Suprapubic skin (tissue), 4 donors: ENCODE results near the gene GRWD1. TPM values are rescaled to one million over a fixed set of nuclear protein-coding genes. Genes with fewer than 3 reads are reported as not detected.

Experiments
- DNase-seq, 2 donors: peaks; one replicate each; pipeline ENCODE4 v3.0.0-alpha.2; 2019; ENCODE audit warnings: low spot score in 2 of 2
- H3K27ac ChIP-seq: fragments of 200-600 bp; sonication (generic); one replicate; pipeline ENCODE4 v1.5.1; 2019
- H3K27me3 ChIP-seq: fragments of 200-600 bp; sonication (generic); one replicate; pipeline ENCODE4 v1.5.1; 2019
- H3K36me3 ChIP-seq: fragments of 200-600 bp; sonication (generic); one replicate; pipeline ENCODE4 v1.5.1; 2019
- H3K4me1 ChIP-seq: fragments of 200-600 bp; sonication (generic); one replicate; pipeline ENCODE4 v1.5.1; 2019
- H3K4me3 ChIP-seq: fragments of 200-600 bp; sonication (generic); one replicate; pipeline ENCODE4 v1.5.1; 2019; ENCODE audit warnings: mild to moderate bottlenecking
- H3K9me3 ChIP-seq: fragments of 200-600 bp; sonication (generic); one replicate; pipeline ENCODE4 v1.5.1; 2019
- EP300 ChIP-seq: sonication (generic); formaldehyde crosslinking; IDR thresholded peaks from one replicate; pipeline ENCODE4 v1.6.1; 2017; ENCODE audit warnings: antibody characterized with exemption
- POLR2A ChIP-seq, 2 donors: fragments of 450-650 bp; IDR thresholded peaks; one replicate each; pipeline ENCODE4 v1.6.1; 2017; ENCODE audit warnings: antibody characterized with exemption in 2 of 2, mild to moderate bottlenecking in 2 of 2, moderate library complexity in 2 of 2
- POLR2AphosphoS5 ChIP-seq, 3 donors: sonication (generic); formaldehyde crosslinking; IDR thresholded peaks; one replicate each; pipeline ENCODE4 v1.6.1; 2017; ENCODE audit warnings: antibody characterized with exemption in 3 of 3
- WGBS: methylation state at CpG from one replicate; pipeline ENCODE4 v1.1.5; 2018; 5-methylcytosine and 5-hydroxymethylcytosine counted together
- total RNA-seq, 4 donors: library from RNA; depleted of rRNA; stranded (reverse); fragments of >200 nt; gene quantifications; one replicate each; pipeline ENCODE4 v1.1.0, GENCODE V29; 2016
- TF ChIP-seq, protein P1 (sequence below), 2 donors: fragments of 200-600 bp in 1 of 2; fragments of 450-650 bp in 1 of 2; sonication (generic) in 1 of 2; IDR thresholded peaks; one replicate each; pipeline ENCODE4 v1.5.1; 2016 to 2019; ENCODE audit warnings: antibody characterized with exemption in 2 of 2, mild to moderate bottlenecking in 1 of 2, moderate library complexity in 1 of 2

The GRWD1 gene
- total RNA-seq, 4 donors from 2014 or later = 24.5 to 53.4 (median 40.1) TPM

DNA sequence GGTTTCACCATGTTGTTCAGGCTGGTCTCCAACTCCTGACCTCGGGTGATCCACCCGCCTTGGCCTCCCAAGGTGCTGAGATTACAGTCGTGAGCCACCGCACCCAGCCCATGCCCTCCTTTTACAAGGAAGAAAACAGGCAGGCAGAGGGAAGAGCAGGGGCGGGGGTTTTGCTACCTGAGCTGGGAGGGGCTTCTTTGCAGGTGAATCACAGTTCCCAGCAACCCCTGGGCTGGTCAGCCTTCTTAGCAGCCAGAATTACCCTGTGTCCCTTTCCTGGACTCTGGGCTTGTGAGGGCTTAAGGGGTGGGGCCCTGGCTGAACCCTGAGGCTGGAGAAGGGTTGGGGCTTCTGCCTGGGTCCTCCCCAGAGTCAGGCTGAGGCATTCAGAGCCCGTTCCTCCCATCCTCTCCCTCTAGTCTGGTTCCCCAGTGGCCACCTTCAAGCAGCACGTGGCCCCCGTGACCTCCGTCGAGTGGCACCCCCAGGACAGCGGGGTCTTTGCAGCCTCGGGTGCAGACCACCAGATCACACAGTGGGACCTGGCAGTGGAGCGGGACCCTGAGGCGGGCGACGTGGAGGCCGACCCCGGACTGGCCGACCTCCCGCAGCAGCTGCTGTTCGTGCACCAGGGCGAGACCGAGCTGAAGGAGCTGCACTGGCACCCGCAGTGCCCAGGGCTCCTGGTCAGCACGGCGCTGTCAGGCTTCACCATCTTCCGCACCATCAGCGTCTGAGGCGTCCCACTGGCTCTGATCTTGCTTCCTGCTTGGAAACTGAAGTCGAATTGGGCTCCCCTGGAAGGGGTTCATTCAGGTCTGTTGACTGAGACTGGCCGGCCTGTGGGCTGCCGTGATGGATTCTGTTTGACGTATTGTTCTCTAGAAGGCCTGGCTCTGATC, 6.8 kb downstream of the GRWD1 start:
- H3K4me1 ChIP-seq = peaks cover 2% of the 10 kb centered on the region
- no peaks in the 10 kb centered on the region for H3K9me3 ChIP-seq
- no peak for TF ChIP-seq EP300
- TF ChIP-seq POLR2A (IDR thresholded peaks at IDR 0.05) = no peak
- TF ChIP-seq POLR2AphosphoS5 (IDR thresholded peaks at IDR 0.05) = no peak
- TF ChIP-seq, protein P1, sequence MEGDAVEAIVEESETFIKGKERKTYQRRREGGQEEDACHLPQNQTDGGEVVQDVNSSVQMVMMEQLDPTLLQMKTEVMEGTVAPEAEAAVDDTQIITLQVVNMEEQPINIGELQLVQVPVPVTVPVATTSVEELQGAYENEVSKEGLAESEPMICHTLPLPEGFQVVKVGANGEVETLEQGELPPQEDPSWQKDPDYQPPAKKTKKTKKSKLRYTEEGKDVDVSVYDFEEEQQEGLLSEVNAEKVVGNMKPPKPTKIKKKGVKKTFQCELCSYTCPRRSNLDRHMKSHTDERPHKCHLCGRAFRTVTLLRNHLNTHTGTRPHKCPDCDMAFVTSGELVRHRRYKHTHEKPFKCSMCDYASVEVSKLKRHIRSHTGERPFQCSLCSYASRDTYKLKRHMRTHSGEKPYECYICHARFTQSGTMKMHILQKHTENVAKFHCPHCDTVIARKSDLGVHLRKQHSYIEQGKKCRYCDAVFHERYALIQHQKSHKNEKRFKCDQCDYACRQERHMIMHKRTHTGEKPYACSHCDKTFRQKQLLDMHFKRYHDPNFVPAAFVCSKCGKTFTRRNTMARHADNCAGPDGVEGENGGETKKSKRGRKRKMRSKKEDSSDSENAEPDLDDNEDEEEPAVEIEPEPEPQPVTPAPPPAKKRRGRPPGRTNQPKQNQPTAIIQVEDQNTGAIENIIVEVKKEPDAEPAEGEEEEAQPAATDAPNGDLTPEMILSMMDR (IDR thresholded peaks at IDR 0.05) = no peak
- no peaks in the 10 kb centered on the region for H3K27me3 ChIP-seq
- no peak overlapping the region for H3K4me3 ChIP-seq
- DNase-seq = no peak
- H3K27ac ChIP-seq = no peak overlapping the region
- H3K36me3 ChIP-seq = peaks cover 85% of the 10 kb centered on the region
- 87% methylated on average over 30 of the region's 33 CpGs for WGBS

DNA sequence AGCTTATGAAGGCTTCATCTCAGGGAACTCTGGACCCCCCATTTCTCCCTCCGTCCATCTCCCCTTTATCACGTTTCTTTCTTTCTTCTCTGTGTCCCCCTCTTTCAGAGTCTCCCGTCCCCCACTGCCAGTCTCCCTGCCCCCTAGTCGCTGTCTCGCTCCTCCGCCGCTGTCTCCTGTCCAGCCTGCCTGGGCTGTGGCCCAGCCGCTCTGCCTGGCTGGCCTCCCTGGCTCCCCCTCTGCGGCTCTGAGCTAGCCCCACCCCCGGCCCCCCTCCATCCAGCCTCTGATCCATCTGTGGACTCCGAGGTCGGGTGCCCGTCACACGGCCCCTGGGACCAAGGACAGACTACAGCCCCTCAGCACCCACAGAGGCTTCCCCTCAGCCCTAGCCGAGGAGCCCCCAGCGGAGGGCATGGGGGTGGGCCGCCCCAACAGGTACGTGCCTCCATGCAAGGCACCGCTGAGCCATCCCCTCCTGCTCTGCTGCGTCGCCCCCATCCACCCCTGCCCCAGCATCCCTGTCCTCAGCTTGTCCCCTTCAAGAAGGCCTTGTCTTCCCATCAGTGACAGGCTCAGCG, 8.5 kb downstream of the GRWD1 start:
- Histone ChIP-seq H3K27me3 (no peaks in the 10 kb centered on the region), H3K9me3 (no peaks in the 10 kb centered on the region), H3K4me1 (no peaks in the 10 kb centered on the region), H3K27ac (no peak overlapping the region), H3K36me3 (peaks cover 71% of the 10 kb centered on the region), H3K4me3 (no peak overlapping the region)
- 88% methylated on average over 22 of the region's 22 CpGs for WGBS
- peak in 1 of 2 donors; percentile 64 for DNase-seq
- no peak for TF ChIP-seq POLR2A (IDR thresholded peaks at IDR 0.05)
- TF ChIP-seq, protein P1 (IDR thresholded peaks at IDR 0.05) = no peak
- TF ChIP-seq EP300 = no peak

DNA sequence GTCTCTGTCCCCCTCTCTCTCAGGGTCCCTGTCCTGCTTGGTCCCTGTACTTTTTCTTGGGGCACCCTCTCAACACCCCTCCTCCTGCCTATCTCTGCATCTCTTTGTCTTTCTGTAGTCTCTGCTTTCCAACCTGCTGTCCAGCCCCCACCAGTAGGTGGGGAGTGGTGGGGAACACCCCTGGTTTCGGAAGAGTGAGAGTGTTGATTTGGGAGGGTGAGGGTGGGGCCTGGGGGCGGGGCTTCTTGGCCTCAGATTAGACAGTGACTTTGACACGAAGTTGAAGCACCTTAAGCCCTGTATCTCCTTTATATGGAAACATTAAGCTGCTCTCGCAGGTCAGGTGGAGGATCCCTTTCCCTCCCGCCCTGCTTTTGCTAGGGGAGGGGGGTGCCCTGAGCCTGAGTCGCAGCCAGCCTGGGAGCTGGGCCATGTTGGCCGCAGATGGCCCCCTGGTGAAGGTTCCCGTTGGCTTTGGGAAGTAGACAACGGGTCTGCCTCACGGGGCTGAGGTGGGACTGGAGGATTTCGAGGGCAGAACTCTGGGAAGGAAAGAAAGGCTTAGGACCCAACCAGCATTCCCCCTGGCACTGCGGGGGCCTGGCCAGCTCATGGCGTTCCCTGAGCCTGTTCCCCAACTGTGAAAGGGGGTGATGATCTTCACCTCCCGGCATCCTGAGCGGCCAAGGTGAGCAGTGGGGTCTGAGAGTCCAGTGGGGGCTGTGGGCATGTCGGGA, 9.6 kb downstream of the GRWD1 start, which contains the start of gene KCNJ14:
Gene KCNJ14 (plus strand): TSS at position 404 of the 737 bp plus-strand sequence. CDS start 6,151 bp downstream, outside the sequence.
- Histone ChIP-seq H3K27me3 (no peaks in the 10 kb centered on the region), H3K27ac (no peak within 1 kb of the TSS), H3K4me1 (no peaks in the 10 kb centered on the region), H3K36me3 (peaks cover 60% of the 10 kb centered on the region), H3K4me3 (no peak within 1 kb of the TSS), H3K9me3 (no peaks in the 10 kb centered on the region)
- DNase-seq = no peak
- 74% methylated on average over 6 of the region's 16 CpGs for WGBS
- TF ChIP-seq, protein P1 (IDR thresholded peaks at IDR 0.05) = no peak
- no peak for TF ChIP-seq POLR2AphosphoS5 (IDR thresholded peaks at IDR 0.05)
- TF ChIP-seq POLR2A (IDR thresholded peaks at IDR 0.05) = no peak
- no peak for TF ChIP-seq EP300

DNA sequence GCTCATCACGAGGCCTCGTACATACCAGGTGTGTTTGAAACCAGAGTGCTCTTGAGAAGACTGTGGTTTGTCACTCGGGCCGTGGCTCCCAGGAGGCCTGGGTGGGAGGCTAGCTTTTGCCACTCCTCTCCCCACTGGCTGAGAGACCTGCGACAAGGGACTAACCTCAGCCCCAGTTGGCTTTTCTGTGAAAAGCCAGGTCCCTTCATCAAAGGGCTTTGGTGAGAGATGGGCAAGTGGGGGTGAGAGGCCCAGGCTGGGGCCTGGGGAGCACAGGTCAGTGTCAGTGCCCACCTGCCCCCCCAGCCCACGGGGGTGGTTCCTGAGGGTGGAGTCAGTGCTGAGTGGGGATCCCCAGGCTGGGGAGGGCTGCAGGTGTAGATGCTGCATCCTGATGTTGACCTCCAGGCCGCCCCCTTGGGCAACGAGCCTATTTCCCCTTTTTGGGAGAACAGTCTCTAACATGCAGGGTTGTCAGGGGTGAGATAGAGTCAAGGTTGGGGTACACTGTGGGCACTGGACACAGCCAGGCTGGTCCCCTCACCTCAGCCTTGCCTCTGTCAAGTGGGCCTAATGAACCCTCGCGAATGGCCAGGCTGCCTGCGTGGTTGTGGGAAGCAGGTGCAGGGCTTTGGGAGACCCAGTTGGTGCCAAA, 10.3 kb downstream of the GRWD1 start:
- no peak overlapping the region for H3K4me3 ChIP-seq
- H3K4me1 ChIP-seq = no peaks in the 10 kb centered on the region
- no peak overlapping the region for H3K27ac ChIP-seq
- peaks cover 53% of the 10 kb centered on the region for H3K36me3 ChIP-seq
- TF ChIP-seq POLR2A (IDR thresholded peaks at IDR 0.05) = no peak
- TF ChIP-seq, protein P1 (IDR thresholded peaks at IDR 0.05) = no peak
- no peak for TF ChIP-seq EP300
- no peak for TF ChIP-seq POLR2AphosphoS5 (IDR thresholded peaks at IDR 0.05)
- no peaks in the 10 kb centered on the region for H3K27me3 ChIP-seq
- DNase-seq = peak in 1 of 2 donors; percentile 58
- no peaks in the 10 kb centered on the region for H3K9me3 ChIP-seq
- 89% methylated on average over 5 of the region's 11 CpGs for WGBS
